Right lobe of liver (tissue), 6 donors: ENCODE data around the gene SSTR3. TPM values are rescaled to one million over a fixed set of nuclear protein-coding genes. Genes with fewer than 3 reads are reported as not detected.

Experiments used
- ATAC-seq, 4 donors: fragments of 200-7000 bp; cut with Tn5 transposase; one replicate each; pipeline ENCODE4 v1.9.1; 2020; ENCODE audit warnings: mild to moderate bottlenecking in 4 of 4, moderate library complexity in 4 of 4
- DNase-seq, 3 donors: peaks; one replicate each; pipeline ENCODE4 v3.0.0-alpha.2; 2020
- H3K27ac ChIP-seq, 3 donors: fragments of 200-600 bp; one replicate each; pipeline ENCODE4 v1.8.0; 2022
- H3K27me3 ChIP-seq, 2 donors: fragments of 200-600 bp; one replicate each; pipeline ENCODE4 v1.8.0; 2022
- H3K36me3 ChIP-seq, 4 donors: fragments of 200-600 bp; sonication (generic) in 1 of 4; one replicate each; pipeline versions ENCODE4 v1.5.1 to v1.8.0; 2017 to 2022; ENCODE audit warnings: control low read depth in 1 of 4
- H3K4me1 ChIP-seq, 4 donors: fragments of 200-600 bp; sonication (generic) in 1 of 4; one replicate each; pipeline versions ENCODE4 v1.5.1 to v1.8.0; 2017 to 2022; ENCODE audit warnings: control low read depth in 1 of 4
- H3K4me3 ChIP-seq, 3 donors: fragments of 200-600 bp; one replicate each; pipeline ENCODE4 v1.8.0; 2022
- H3K9me3 ChIP-seq, 4 donors: fragments of 200-600 bp; sonication (generic) in 1 of 4; one replicate each; pipeline versions ENCODE4 v1.5.1 to v1.8.0; 2017 to 2022; ENCODE audit warnings: control low read depth in 1 of 4
- POLR2A ChIP-seq: fragments of 450-650 bp; IDR thresholded peaks from one replicate; pipeline ENCODE4 v1.6.1; 2017; ENCODE audit warnings: antibody characterized with exemption, mild to moderate bottlenecking
- WGBS: methylation state at CpG from one replicate; pipeline ENCODE4 v1.1.6; 2018; ENCODE audit warnings: low coverage, low lambda C conversion rate; ENCODE audit not compliant: insufficient coverage; ENCODE audit errors: missing lambda C conversion rate; 5-methylcytosine and 5-hydroxymethylcytosine counted together
- intact Hi-C, 2 donors: fragments of 100-400 bp; cut with DNase I; formaldehyde crosslinking; loops; one replicate each; pipeline versions ENCODE4 v1.11.2 to v1.14.1; 2022
- total RNA-seq, 6 experiments: library from RNA; depleted of rRNA in 2 of 6; stranded (reverse); fragments of >200 nt in 2 of 6; fragmentation: NEBNext Ultra II Directional in 3 of 6; extraction: Animal tissue kit (Norgen Biotek cat#: 25700) in 3 of 6; gene quantifications; one replicate each; pipeline versions ENCODE4 v1.1.0 to v1.2.4, GENCODE V29; 2016 to 2023
- TF ChIP-seq, protein P1 (sequence below), 4 donors: fragments of 200-600 bp in 3 of 4; fragments of 450-650 bp in 1 of 4; IDR thresholded peaks; one replicate each; pipeline versions ENCODE4 v1.5.1 to v1.8.0; 2016 to 2022; ENCODE audit warnings: antibody characterized with exemption in 4 of 4, mild to moderate bottlenecking in 2 of 4
- donor health status: DM: no; HTN: yes; CAD: no.
- donor health status: DM: no; HTN: no; CAD: no.
- donor health status: DM: no; HTN: no; CAD: no.
- donor health status: DM: no; HTN: yes; CAD: no.
- donor health status: DM: no; HTN: yes; CAD: no.

The SSTR3 gene
- total RNA-seq, 6 experiments from 2014 or later, result not detected

GRCh38 chr22:37163575-37164504 lies 48.4 kb downstream of the SSTR3 start:
- Histone ChIP-seq H3K27me3 (no peaks in the 10 kb centered on the region), H3K27ac (no peak overlapping the region), H3K36me3 (no peaks in the 10 kb centered on the region), H3K9me3 (no peaks in the 10 kb centered on the region), H3K4me3 (no peak overlapping the region), H3K4me1 (peaks cover 0 to 17% (median 8%) of the 10 kb centered on the region in 4 donors)
- intact Hi-C loops, result loop anchor here in 1 of 2 donors (5.0 kb wide), 1 partner anchor 38 kb away; no protein-coding TSS in a partner anchor
- no peak for ATAC-seq
- TF ChIP-seq, protein P1, sequence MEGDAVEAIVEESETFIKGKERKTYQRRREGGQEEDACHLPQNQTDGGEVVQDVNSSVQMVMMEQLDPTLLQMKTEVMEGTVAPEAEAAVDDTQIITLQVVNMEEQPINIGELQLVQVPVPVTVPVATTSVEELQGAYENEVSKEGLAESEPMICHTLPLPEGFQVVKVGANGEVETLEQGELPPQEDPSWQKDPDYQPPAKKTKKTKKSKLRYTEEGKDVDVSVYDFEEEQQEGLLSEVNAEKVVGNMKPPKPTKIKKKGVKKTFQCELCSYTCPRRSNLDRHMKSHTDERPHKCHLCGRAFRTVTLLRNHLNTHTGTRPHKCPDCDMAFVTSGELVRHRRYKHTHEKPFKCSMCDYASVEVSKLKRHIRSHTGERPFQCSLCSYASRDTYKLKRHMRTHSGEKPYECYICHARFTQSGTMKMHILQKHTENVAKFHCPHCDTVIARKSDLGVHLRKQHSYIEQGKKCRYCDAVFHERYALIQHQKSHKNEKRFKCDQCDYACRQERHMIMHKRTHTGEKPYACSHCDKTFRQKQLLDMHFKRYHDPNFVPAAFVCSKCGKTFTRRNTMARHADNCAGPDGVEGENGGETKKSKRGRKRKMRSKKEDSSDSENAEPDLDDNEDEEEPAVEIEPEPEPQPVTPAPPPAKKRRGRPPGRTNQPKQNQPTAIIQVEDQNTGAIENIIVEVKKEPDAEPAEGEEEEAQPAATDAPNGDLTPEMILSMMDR (IDR thresholded peaks at IDR 0.05), result no peak
- no peak for TF ChIP-seq POLR2A
- peak in 1 of 3 donors; percentile 23 for DNase-seq
- whole genome bisulfite sequencing, result 67% methylated on average over 4 of the region's 22 CpGs

GRCh38 chr22:37163096-37163489 lies 49.2 kb downstream of the SSTR3 start:
- intact Hi-C loops, result loop anchor here in 1 of 2 donors (5.0 kb wide), 1 partner anchor 39 kb away; no protein-coding TSS in a partner anchor
- H3K27me3 ChIP-seq, result no peaks in the 10 kb centered on the region
- TF ChIP-seq, protein P1 (IDR thresholded peaks at IDR 0.05), result no peak
- TF ChIP-seq POLR2A, result no peak
- H3K4me1 ChIP-seq, result peaks cover 0 to 13% (median 6%) of the 10 kb centered on the region in 4 donors
- WGBS, result 62% methylated on average over 2 of the region's 5 CpGs
- H3K27ac ChIP-seq, result no peak overlapping the region
- H3K4me3 ChIP-seq, result no peak overlapping the region
- DNase-seq, result no peak
- no peaks in the 10 kb centered on the region for H3K9me3 ChIP-seq
- no peak for ATAC-seq
- no peaks in the 10 kb centered on the region for H3K36me3 ChIP-seq

DNA sequence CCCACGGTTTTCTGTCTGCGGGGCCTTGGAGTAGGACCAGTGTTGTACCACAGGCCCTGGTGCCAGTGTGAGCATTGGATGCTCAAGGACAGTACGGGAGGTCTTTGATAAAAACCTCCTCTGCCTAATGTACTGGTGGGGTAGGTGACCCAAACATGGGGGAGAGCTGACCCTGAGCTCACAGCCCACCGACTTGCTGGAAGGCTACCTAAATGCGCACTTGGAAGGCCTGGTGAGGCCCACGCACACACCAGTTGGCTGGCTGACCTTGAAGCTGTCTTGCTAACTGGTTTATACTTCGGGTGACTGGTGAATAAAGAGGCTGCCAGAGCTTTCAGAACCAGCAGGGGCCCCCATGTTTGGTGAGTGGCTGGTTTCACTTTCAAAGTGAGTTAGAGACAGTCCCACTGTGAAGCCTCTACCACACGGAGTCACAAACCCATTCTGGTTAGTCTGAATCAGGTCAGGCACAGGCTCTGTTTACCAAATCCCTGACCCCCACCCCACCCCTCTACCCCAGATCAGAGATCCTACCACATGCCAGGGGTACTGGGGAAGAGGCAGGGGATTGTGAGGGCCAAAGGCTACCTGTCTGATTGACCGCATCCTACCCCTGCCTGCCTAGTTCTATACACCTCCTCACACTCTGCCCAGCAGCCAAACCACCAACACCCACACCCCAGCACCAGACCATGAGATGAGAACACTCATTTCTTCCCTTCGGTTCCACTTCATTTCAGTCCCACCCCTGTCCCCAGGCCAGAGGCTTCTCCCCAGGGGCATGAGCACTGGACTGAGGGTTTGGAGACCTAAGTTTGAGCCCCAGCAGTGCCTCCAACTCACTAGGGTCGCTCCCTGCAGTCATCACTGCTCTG lies 49.8 kb downstream of the SSTR3 start:
- WGBS, result 61% methylated on average over 3 of the region's 11 CpGs
- intact Hi-C loops, result loop anchor here in 1 of 2 donors (5.0 kb wide), 1 partner anchor 40 kb away; no protein-coding TSS in a partner anchor
- Histone ChIP-seq H3K27ac (no peak overlapping the region), H3K27me3 (no peaks in the 10 kb centered on the region), H3K36me3 (no peaks in the 10 kb centered on the region), H3K4me1 (peaks cover 0 to 7% (median 3%) of the 10 kb centered on the region in 4 donors), H3K4me3 (no peak overlapping the region), H3K9me3 (no peaks in the 10 kb centered on the region)
- no peak for TF ChIP-seq POLR2A
- TF ChIP-seq, protein P1 (IDR thresholded peaks at IDR 0.05), result no peak
- ATAC-seq, result peak in 3 of 4 donors; percentile 3 to 27 (median 7)
- peak in 1 of 3 donors; percentile 2 for DNase-seq

- no peaks in the 10 kb centered on the region for H3K27me3 ChIP-seq
- DNase-seq (no peak), ATAC-seq (no peak)
- WGBS, result no CpG with 5 or more reads among the region's 2 CpGs
- no peaks in the 10 kb centered on the region for H3K36me3 ChIP-seq
- H3K4me1 ChIP-seq, result no peaks in the 10 kb centered on the region
- no peaks in the 10 kb centered on the region for H3K9me3 ChIP-seq
- intact Hi-C loops, result loop anchor here in 1 of 2 donors (5.0 kb wide), 1 partner anchor 41 kb away; no protein-coding TSS in a partner anchor
- no peak overlapping the region for H3K27ac ChIP-seq
- H3K4me3 ChIP-seq, result no peak overlapping the region
- no peak for TF ChIP-seq POLR2A
- TF ChIP-seq, protein P1 (IDR thresholded peaks at IDR 0.05), result no peak
These were observed 50.8 kb downstream of the SSTR3 start for GRCh38 chr22:37161443-37161842.
